ENCODE data around the gene NEDD8. TPM values are rescaled to one million over a fixed set of nuclear protein-coding genes. Genes with fewer than 3 reads are reported as not detected.

The NEDD8 gene
- total and polyA plus RNA-seq, 9 donors: 69.7 to 301 (median 134) TPM

DNA sequence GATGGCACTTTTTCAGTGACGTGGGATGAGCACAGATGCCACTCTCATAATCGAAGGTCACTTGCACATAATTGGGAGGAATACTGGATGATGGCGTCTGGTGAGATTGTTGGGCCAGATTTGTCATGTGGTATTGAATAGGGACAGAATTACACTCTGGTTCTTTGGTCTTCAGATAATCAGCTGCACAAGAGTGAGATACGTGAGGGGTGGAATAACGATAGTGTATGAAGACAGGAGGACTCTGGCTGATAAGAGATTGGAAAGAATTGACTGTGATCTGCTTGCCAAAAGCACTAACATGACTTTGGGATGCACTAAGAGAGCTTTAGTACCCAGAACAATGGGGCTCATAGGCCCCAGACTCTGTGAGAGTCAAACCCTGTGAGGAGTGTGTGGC, 46.3 kb upstream of the NEDD8 start:
- DNase-seq: no peak
- no peak overlapping the region for H3K4me3 ChIP-seq
- H3K4me1 ChIP-seq (ENCODE audit: insufficient read depth): no peaks in the 10 kb centered on the region
- TF ChIP-seq, protein P1, sequence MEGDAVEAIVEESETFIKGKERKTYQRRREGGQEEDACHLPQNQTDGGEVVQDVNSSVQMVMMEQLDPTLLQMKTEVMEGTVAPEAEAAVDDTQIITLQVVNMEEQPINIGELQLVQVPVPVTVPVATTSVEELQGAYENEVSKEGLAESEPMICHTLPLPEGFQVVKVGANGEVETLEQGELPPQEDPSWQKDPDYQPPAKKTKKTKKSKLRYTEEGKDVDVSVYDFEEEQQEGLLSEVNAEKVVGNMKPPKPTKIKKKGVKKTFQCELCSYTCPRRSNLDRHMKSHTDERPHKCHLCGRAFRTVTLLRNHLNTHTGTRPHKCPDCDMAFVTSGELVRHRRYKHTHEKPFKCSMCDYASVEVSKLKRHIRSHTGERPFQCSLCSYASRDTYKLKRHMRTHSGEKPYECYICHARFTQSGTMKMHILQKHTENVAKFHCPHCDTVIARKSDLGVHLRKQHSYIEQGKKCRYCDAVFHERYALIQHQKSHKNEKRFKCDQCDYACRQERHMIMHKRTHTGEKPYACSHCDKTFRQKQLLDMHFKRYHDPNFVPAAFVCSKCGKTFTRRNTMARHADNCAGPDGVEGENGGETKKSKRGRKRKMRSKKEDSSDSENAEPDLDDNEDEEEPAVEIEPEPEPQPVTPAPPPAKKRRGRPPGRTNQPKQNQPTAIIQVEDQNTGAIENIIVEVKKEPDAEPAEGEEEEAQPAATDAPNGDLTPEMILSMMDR (IDR thresholded peaks at IDR 0.05): no peak
- TF ChIP-seq EP300 (IDR thresholded peaks at IDR 0.05) (no peak), POLR2A (IDR thresholded peaks at IDR 0.05) (no peak)
- H3K27ac ChIP-seq: no peak overlapping the region
- no peaks in the 10 kb centered on the region for H3K27me3 ChIP-seq
- intact Hi-C loops (cut with DNase I): no loop called here
- H3K9me3 ChIP-seq: no peaks in the 10 kb centered on the region
- WGBS, 3 donors: 81 to 87% (median 85%) methylated on average over 5 of the region's 5 CpGs
- no peaks in the 10 kb centered on the region for H3K36me3 ChIP-seq

DNA sequence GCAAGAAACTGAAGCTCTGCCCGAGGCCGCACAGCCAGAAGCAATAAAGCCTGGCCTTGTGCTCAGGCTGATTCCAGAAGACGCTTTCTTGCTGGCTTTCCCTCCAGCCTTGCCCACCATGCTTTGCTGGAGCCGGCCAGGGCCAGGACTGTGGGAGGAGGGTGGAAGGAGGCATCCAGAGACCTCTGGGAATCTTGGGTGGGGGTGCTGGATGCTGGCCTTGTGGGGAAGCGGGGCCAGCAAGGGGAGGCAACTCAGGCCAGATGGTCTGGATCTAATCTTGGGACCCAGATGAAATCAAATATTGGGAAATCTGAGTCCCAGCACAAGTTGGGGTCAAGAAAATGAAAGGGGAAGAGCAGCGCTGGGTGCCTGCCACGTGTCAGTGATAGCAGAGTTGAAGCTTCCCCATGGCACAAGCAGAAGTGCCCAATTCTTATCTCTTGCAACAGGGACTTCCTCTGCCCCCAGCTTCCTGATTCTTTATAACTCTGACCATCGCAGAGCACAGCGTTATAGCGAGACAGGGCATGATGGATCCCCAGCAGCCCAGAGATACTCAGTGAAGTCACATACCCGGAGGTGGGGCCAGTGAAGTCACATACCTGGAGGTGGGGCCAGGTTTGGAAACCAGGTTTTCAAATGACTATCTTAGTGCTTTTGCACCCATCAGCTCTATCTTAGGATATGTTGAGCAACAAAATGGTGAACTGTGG, 45.6 kb upstream of the NEDD8 start:
- TF ChIP-seq EP300 (IDR thresholded peaks at IDR 0.05) (no peak), POLR2A (IDR thresholded peaks at IDR 0.05) (no peak)
- TF ChIP-seq, protein P1 (IDR thresholded peaks at IDR 0.05): no peak
- H3K4me1 ChIP-seq (ENCODE audit: insufficient read depth): no peaks in the 10 kb centered on the region
- no peak overlapping the region for H3K27ac ChIP-seq
- no peaks in the 10 kb centered on the region for H3K27me3 ChIP-seq
- no peaks in the 10 kb centered on the region for H3K36me3 ChIP-seq
- no peaks in the 10 kb centered on the region for H3K9me3 ChIP-seq
- WGBS, 3 donors: 79 to 86% (median 85%) methylated on average over 11 of the region's 11 CpGs
- DNase-seq: no peak
- intact Hi-C loops (cut with DNase I): no loop called here
- no peak overlapping the region for H3K4me3 ChIP-seq

DNA sequence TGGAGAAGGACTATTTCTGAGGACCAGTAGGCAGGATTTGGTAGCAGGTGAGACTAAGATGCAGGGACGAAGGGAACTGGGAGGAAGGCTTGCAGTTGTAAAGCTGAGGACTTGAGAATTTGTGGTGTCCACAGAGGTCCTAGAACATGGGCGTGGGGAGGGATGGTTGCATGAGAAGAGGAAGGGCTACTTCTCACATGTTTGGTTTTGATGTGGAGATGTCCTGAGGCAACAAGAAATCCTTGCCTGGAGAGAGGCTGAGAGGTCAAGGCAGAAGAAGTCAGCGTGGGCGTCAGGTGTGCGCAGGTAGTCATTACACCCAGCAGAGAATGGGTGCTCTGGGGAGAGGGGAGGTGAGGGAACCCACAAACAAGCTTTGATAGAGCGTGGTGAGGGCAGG, 44.9 kb upstream of the NEDD8 start:
- H3K9me3 ChIP-seq: no peaks in the 10 kb centered on the region
- no peak overlapping the region for H3K4me3 ChIP-seq
- no peaks in the 10 kb centered on the region for H3K27me3 ChIP-seq
- 91 to 95% (median 94%) methylated on average over 6 of the region's 6 CpGs for WGBS, 3 donors
- no peaks in the 10 kb centered on the region for H3K4me1 ChIP-seq (ENCODE audit: insufficient read depth)
- H3K27ac ChIP-seq: no peak overlapping the region
- intact Hi-C loops (cut with DNase I): no loop called here
- TF ChIP-seq POLR2A (IDR thresholded peaks at IDR 0.05): no peak
- TF ChIP-seq EP300 (IDR thresholded peaks at IDR 0.05): no peak
- TF ChIP-seq, protein P1 (IDR thresholded peaks at IDR 0.05): no peak
- H3K36me3 ChIP-seq: no peaks in the 10 kb centered on the region
- no peak for DNase-seq

DNA sequence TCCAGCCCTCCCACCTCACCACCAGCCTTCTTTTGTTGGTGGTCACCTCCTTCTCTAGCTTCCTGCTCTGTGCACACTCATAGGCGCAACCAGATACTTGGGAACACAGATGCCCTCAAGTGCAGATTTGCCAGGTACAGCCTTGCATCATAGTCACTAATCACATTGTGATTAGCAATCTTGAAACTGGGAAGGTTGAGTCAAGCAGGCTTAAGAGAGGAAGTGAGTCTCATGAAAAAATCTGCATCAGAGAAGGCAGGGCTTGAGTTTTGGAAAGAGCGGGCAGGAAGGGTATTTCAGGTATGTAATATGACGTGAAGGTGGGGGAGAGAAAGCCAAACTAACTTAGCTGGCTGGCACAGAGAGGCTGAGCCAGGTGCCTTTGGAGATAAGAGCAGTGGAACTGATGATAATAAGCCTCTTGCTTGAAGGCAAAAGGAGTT, 42.0 kb upstream of the NEDD8 start:
- no peak overlapping the region for H3K27ac ChIP-seq
- no peaks in the 10 kb centered on the region for H3K9me3 ChIP-seq
- no peaks in the 10 kb centered on the region for H3K27me3 ChIP-seq
- intact Hi-C loops (cut with DNase I): no loop called here
- H3K36me3 ChIP-seq: no peaks in the 10 kb centered on the region
- H3K4me1 ChIP-seq (ENCODE audit: insufficient read depth): peaks cover 2% of the 10 kb centered on the region
- DNase-seq: no peak
- TF ChIP-seq, protein P1 (IDR thresholded peaks at IDR 0.05): no peak
- TF ChIP-seq POLR2A (IDR thresholded peaks at IDR 0.05) (no peak), EP300 (IDR thresholded peaks at IDR 0.05) (no peak)
- H3K4me3 ChIP-seq: no peak overlapping the region
- WGBS, 3 donors: 90 to 93% (median 91%) methylated on average over 3 of the region's 3 CpGs
